Ramos (cell line): ENCODE measurements around the gene RAB11FIP2.
"Not testable (repeated sequence)": the region's sequence is repeated elsewhere in the genome, so short reads cannot be mapped to it uniquely, and the experiment has no call there.

Experiments
- in situ Hi-C: fragments of 300-500 bp; cut with MboI; formaldehyde crosslinking; loops from one replicate; pipeline ENCODE4 v1.14.3; 2022; ENCODE audit warnings: low sequenced_read_pairs; ENCODE audit not compliant: unreplicated experiment

RAB11FIP2 gene, protein sequence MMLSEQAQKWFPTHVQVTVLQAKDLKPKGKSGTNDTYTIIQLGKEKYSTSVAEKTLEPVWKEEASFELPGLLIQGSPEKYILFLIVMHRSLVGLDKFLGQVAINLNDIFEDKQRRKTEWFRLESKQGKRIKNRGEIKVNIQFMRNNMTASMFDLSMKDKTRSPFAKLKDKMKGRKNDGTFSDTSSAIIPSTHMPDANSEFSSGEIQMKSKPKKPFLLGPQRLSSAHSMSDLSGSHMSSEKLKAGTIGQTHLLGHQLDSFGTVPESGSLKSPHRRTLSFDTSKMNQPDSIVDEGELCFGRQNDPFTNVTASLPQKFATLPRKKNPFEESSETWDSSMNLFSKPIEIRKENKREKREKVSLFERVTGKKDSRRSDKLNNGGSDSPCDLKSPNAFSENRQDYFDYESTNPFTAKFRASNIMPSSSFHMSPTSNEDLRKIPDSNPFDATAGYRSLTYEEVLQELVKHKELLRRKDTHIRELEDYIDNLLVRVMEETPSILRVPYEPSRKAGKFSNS

DNA sequence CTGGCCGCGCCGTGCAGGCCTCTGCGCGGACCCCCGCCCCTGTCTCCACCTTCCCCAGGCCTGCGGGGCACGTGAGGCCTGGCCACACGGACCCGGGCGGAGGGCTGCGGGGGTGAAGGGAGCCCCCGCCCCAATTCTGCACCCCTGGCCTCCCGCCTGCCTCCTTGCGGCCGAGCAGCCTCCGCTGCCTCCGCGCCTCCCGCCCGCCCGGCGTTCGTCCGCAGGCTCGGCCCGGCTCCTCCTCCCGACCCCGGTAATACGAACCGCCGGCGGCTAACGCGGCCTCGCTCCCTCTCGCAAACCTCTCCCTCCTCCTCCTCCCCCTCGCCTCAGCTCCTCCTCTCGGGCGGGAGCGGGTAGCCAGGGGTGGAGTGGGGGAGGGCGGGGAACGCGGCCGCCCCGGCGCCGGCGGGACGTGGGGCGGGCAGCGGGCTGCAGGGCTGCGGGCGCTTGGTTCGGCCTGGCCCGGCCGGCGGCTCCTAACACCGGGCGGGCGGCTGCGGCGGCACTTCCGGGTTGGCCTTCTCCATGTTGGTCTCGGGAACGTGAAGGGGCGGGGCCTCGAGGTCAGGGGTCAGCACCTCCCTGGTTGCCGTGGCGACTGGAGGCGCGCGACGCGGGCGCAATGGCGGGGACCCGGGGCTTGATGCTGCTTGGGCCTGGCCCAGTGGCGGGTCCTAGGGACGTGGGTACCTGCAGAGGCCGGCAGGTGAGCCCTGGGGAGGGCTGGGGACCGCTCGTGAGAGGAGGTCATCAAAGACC, at the start of gene RAB11FIP2:
Gene RAB11FIP2 (minus strand): TSS at position 547 of the 762 bp plus-strand sequence. CDS start 778 bp downstream, outside the sequence.
- in situ Hi-C loops = no loop called here

DNA sequence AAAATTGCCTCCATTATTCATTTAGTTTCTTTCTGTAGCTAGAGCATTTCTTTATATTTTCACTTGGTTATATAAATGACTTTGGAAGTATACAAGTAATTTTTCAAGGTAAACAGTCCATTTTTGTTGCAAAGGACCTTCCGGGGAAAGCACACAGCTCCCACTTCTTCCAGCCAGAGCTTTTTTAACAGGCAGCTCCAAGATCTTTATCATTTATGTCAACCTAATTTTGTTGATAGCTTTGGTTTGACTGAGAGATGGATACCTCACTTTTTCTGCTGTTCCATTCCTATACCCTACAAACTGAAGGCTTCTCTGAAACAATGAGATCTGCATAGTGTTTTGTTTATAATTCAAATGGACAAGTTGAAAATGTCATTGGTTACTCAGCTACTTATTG, 49.3 kb upstream of the RAB11FIP2 start:
- in situ Hi-C loops = no loop called here

DNA sequence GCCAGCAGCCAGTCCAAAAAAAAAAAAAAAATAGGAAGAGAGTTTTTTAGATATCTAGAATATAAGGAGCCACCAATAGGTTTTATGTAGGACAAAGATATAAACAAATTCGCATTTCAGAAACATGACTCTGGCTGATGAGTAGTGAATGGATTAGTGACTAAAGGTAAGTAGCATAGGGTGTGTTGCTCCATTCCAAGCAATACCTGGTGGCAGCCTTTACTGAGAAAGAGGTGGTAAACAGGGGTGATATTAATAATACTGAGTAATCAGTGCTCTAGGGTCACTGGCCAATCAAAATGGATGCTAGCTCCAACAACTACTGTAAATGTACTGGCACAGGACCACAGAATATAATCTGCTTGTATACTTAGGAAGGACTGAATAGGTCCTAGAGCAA, 45.5 kb upstream of the RAB11FIP2 start:
- in situ Hi-C loops = no loop called here

DNA sequence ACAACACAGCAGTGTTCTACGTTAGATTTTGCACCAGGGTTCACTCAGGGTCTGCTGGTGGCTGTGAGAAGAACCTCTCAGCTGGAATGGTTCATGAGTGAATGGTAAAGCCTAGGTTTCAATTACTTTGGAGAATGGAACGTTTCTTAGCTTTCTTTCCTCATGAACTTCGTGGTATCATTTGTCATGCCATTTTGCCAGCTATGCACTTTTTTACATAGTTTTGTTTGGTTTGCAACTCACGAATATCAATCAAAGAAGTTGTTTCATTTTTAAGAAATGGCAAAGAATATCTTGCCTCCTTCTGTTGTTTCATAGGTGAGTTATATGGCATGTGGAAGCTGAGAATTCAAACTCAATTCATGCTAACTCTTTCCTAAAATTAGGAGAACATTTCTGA, 34.1 kb upstream of the RAB11FIP2 start:
- in situ Hi-C loops = no loop called here

DNA sequence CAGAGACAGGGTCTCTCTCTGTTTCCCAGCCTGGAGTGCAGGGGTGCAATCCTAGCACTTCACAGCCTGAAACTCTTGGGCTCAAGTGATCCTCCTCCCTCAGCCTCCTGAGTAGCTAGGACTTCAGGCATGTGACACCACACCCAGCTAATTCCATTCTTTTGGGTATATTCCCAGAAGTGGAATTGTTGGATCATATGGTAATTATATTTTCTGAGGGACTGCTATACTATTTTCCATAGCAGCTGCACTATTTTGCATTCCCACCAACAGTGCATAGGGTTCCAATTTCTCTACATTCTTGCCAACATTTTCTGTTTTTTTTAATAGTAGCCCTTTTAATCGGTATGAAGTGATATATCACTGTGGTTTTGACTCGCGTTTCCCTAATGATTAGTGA, 30.0 kb upstream of the RAB11FIP2 start:
- in situ Hi-C loops = no loop called here

DNA sequence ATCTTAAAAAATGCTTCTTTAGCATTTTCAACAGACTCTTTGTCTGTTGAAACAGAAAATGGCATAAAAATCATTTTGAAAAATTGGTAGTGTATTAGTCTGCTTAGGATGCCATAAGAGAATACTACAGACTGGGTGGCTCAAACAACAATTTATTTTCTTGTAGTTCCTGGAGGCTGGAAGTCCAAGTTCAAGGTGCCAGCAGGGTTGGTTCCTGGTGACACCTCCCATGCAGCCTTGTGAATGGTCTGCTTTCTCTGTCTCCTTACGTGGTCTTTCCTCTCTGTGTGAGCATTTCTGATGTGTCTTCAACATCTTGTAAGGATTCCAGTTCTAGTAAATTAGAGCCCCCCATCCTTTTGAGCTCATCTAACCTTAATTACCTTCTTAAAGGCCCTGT, 26.1 kb upstream of the RAB11FIP2 start:
- in situ Hi-C loops = no loop called here

DNA sequence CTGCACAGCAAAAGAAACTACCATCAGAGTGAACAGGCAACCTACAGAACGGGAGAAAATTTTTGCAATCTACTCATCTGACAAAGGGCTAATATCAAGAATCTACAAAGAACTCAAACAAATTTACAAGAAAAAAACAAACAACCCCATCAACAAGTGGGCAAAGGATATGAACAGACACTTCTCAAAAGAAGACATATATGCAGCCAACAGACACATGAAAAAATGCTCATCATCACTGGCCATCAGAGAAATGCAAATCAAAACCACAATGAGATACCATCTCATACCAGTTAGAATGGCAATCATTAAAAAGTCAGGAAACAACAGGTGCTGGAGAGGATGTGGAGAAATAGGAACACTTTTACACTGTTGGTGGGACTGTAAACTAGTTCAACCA, 20.6 kb upstream of the RAB11FIP2 start:
- in situ Hi-C loops = not testable (repeated sequence)

DNA sequence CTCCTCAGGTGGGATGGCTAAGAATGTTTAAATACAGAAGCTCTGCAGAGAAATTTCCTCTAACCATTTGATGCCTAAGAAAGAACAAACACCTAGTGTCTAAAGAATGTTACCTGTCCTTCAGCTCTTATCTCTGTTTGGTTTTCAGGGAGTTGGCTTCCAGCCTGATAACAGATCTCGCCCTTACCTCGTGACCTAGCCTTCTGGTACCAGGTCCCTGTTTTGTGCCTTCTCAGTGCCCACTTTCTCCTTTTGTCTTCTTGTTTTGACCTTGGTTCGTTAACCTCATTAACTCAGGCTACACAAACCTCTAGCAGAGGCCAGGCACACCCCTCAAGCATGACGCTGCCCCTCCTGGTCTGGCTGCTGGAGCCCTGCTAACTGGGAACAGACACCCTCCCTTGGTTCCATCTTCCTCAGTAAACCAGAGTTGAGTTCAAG, 16.1 kb upstream of the RAB11FIP2 start:
- in situ Hi-C loops = no loop called here

DNA sequence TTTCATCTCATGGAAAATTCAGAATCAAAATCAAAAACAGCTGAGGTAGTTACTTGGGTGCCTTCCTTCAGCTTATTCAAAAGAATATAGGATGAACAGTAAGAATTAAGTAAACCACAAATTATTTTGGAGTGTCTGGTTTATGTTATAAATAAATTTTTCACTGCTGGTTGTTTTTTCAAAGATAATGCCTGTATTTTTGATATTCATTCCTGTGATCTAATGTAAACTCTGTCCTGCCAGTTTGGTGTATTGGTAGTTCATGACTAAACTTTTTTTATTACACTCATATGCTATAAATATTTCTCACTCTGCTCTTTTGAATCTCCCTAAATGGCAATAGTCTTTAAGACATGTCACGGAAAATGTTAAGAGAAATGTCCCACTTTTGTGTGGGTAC, 11.6 kb upstream of the RAB11FIP2 start:
- in situ Hi-C loops = no loop called here

DNA sequence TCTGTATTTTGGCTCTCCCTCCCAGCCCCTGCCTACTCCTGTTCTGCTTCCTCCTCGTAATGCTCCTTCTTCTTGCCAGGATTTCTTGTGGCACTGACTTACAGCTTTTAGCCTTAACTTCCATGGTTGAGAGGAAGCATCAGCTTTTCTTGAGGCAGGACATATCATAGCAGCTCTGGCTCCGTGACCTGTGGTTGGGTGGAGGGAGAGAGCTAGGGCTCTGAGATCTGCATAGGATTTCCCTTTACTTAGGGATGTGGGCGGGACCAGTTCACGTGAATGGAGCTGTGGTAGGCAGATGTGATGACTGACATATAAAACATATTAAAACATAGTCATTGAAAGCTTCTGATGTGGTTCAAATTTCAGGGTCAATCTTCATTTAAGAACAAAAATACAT, 10.6 kb upstream of the RAB11FIP2 start:
- in situ Hi-C loops = no loop called here

DNA sequence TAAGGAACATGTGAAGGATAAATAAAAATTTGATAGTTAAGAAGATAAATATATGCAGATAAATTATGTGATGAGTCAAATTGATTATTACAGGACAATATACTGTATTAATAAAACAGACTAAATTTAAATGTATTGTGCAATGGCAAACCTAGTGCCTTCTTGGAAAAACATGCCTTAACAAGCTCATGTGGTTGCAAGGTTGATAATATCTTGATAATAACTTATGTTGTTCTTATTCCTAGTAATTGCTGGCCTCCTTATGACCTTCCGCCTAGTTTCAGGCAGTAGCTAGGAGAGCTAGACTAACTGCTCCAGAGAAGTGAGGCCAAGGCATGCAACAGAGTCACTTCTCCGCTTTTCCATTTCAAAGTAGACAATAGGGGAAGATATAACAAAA, 7.6 kb upstream of the RAB11FIP2 start:
- in situ Hi-C loops = no loop called here

DNA sequence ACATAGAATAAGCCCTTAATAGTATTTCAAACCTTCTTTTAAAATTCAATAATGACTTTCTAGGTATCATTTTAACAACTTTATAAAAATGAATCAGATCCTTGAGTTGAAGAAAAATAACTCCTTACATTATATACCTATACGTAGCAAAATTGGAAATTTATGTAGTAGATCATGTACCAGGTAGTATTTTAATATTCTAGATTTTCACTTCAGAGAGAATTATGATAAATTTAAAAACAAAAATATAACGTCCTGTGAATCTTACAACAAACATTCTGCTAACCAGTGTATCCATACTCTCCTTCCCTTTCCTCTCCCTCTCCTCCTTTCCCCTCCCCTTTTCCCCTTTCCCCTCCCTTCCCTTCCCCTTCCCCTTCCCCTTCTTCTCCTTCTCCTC, 6.1 kb upstream of the RAB11FIP2 start:
- in situ Hi-C loops = no loop called here

DNA sequence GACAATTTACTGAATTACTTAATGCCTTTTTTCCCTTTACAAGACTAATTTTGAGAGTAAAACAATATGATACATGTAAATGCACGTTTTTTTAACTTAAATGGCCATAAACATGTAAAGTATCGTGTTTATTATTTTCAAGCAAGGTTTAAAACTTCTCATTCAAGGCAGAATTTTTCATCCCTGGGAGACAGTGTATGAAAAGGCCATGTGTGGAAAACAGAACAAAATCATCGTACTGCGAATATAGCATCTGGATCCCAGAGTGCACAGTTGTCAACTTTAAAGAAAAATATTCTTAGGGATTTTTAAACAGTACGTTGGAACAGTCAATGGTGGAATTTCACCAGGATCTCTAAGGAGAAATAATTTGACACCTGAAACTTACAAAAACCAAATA, 1.1 kb upstream of the RAB11FIP2 start:
- in situ Hi-C loops = no loop called here

DNA sequence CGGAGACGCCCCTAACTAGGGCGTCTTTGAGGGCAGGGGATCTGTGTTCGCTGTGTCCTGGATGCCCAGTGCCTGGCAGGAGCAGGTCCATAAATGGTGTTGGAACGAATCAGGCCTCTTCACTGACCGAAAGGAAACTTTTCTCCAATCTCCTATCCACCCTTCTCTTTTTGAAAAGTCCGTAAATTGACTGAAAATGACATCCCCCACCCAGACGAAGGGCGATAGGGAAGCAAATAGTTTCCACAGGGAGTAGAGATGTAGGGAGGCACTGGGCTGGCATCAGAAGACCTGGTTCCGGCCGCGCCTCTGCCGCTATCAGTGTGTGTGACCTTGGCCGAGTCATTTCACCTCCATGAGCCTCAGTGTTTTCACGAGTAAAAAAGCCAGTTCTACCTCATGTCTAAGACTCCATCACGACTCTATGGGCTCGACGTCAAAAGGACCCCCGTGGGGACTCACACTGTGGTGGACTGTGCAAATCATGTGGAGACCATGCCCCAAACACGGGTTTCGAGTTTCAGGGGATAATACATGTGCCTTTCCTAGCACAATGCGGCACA, 497 bp upstream of the RAB11FIP2 start:
- in situ Hi-C loops = no loop called here

DNA sequence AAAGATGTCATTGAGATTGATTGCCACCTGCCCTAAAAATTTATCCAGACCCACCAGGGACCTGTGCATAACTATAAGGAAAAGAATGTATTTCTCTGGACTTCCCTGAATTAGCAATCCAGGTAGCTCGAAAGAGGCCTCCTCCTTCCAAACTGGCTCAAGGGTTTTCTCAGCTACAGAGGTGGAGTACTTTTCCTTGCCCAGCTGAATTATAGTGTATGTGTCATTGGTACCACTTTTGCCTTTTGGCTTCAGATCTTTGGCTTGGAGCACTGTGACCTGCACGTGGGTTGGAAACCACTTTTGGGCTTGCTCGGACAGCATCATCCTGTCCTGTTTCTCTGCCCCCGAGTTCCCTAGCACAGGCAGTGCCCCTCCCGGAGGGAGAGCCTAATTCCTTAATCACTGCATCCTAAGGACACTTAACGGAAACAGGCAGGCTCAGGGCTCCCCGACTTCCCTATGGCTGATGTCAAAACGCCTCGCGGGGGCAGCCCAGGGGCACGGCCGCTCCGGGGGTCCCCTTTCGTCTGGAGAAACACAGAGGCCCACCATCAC, 825 bp downstream of the RAB11FIP2 start:
- in situ Hi-C loops = no loop called here

DNA sequence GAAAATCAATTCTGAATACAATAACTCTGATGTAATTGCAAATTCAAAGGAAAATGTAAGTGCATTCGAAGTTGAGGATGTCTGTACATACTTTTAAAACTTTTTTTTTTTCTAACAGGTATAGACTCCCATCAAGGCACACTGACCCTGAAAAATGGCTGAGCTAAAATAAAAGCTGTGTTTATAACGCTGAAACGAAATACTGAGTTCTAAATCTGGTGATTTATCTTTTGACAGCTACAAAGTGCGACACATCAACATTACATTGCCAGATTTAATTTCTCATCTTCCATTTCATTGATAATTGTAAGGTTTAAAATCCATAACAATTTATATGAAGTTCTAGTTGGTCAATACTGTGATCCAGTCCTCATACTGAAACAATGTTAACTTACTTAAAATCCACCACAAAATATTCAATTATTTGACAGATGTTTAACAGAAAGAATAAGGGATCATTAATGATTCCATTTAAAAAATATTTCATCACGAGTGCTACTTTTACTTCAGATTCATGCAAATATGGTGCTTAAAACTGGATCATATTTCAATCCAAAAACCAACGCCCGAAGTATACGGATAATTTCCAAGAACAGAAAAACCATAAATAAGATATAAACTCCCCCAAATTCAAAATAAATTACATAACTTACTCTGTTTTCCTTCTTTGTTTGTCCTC, 1.4 kb downstream of the RAB11FIP2 start:
- in situ Hi-C loops = no loop called here

DNA sequence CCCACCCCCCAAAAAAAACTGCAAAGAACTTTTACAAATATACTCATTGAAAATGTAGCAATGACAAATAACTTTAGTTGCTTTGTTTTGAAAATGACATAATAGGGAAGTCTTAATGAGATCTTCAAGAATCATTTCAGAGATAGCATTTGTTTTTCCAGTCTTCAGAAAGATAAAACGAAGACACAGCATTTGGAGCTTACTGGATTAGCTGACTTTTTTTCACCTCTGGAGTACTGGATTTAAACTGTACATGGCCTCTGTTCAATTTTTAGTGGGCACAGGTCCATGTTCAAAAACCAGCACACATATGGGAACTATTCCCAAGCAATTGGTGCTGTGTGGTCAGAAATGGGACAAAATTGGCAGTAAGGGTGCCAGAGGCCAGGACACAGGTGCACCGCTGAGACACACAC, 3.9 kb downstream of the RAB11FIP2 start:
- in situ Hi-C loops = no loop called here

DNA sequence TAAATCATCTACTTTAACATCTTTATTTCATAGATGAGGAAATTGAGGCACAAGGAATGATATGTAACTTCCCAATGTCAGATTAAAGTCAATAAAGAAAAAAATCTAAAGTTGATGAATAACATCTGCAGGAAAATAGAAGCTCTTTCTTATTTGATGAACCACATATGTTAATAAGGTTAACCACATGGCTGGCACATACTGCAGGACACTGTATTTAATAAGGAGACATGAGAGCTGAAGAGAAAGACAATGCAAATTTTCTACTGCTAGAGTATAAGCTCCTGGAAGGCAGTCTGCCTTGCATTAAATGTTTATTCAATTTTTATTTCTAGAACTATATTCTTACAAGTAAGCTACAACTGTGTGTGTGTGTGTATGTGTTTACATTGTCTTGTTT, 4.4 kb downstream of the RAB11FIP2 start:
- in situ Hi-C loops = no loop called here

DNA sequence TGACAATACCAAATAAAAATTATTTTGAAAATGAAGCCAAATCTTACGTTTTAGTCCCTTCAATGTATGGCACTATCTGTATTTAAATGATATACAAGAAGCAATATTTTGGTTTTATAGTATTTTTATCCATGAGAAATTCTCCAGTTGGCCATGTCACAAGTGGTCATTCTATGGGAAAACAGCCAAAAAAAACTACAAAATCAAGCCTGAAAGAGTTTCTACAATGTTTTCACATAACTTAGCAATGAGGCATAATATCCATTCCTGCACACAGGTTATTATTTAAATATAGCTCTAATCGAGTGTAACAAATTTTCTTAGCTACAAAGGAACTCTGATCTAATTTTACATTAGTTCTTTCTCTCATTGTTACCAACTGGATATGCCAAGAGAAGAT, 5.4 kb downstream of the RAB11FIP2 start:
- in situ Hi-C loops = no loop called here

DNA sequence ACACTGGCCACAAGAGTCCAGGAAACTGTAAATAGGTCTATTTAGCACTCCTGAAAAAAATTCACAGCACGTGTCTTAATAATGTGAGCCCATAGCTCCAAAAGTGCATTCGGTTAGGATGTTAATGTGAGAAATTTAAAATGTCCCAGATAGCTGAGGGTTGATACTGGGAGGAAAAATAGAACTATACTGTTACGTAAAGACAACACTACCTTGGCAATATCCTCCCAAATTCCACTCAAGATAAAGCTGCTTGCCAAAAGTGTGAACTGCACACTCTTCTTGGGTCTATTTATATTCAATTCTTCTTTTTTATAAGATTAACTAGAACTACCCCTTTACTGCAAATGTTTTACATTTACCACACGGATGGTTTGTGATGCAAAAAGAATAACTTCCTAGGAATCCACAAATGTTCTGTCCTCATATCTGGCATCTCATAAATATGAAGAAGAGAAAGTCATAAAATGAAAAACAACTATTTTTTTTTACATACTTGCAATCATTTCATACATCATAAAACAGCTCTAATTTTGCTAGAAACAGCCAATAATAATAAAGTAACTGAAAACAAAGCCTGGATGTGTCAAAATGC, 10.4 kb downstream of the RAB11FIP2 start:
- in situ Hi-C loops = no loop called here
